Measurements from ENCODE around the gene SLC30A3.

DNA sequence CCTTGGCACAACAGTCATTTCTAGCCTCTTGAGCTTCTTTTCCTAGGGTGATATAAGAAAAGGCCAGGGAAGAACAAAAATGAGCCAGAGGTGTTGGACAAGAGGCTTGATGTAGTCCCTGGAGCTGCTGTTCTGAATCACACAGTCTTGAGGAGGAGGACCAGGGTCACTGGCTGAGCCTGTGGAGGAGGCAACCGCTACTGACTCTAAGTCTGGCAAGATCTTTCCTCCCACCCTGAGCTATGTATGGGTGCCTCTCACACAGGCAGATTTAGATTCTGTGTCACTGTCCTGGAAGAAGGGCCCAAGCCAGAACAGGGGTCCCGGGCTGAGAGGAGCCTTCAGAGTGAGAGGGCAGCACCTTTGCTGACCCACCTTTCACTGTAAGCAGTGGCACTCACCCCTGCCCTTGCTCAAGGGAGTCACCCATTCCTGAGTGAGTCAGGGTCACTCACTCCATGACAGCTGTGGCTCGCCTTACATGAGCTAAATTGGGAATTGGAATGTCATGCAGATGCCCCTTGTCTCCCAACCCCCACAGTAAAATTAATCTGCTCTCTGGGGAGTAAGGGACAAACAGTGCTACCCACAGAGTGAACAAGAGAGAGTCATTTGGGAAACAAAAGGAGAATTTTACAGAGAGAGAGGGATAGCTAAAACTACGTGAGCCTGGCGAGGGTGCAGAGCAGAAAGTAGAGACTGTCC, 19.2 kb upstream of the SLC30A3 start, which contains the start of gene TRIM54:
- TF ChIP-seq, protein P1, sequence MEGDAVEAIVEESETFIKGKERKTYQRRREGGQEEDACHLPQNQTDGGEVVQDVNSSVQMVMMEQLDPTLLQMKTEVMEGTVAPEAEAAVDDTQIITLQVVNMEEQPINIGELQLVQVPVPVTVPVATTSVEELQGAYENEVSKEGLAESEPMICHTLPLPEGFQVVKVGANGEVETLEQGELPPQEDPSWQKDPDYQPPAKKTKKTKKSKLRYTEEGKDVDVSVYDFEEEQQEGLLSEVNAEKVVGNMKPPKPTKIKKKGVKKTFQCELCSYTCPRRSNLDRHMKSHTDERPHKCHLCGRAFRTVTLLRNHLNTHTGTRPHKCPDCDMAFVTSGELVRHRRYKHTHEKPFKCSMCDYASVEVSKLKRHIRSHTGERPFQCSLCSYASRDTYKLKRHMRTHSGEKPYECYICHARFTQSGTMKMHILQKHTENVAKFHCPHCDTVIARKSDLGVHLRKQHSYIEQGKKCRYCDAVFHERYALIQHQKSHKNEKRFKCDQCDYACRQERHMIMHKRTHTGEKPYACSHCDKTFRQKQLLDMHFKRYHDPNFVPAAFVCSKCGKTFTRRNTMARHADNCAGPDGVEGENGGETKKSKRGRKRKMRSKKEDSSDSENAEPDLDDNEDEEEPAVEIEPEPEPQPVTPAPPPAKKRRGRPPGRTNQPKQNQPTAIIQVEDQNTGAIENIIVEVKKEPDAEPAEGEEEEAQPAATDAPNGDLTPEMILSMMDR (IDR thresholded peaks at IDR 0.05; ENCODE audit: low read length) = no peak
- no peak for TF ChIP-seq EZH2 (optimal IDR thresholded peaks at IDR 0.05; ENCODE audit: low read depth, low read length)
- TF ChIP-seq EZH2phosphoT487 (IDR thresholded peaks at IDR 0.05; ENCODE audit: low read length) = no peak

All from MM.1S (cell line).